MM.1S (cell line): ENCODE measurements around the gene CACNA1C.

Experiments used
- DNase-seq: peaks from one replicate; pipeline ENCODE4 v3.0.0-alpha.2; 2015
- H2AFZ ChIP-seq: fragments of 300-600 bp; sonication (generic); 2 replicates; pipeline ENCODE4 v1.6.0; 2016; ENCODE audit warnings: antibody characterized with exemption, low read length
- H3F3A ChIP-seq: fragments of 300-600 bp; sonication (generic); 2 replicates; pipeline ENCODE4 v1.6.1; 2016; ENCODE audit warnings: mild to moderate bottlenecking, antibody characterized with exemption, low read length, moderate library complexity, mixed read lengths; ENCODE audit not compliant: insufficient read depth
- H3K27ac ChIP-seq: fragments of 300-600 bp; sonication (generic); 2 replicates; pipeline ENCODE4 v1.5.1; 2016; ENCODE audit warnings: mild to moderate bottlenecking, low read length
- H3K27me3 ChIP-seq: fragments of 300-600 bp; sonication (generic); replicated peaks from 2 replicates; pipeline ENCODE4 v1.6.0; 2016; ENCODE audit warnings: low read length; ENCODE audit not compliant: insufficient read depth
- H3K36me3 ChIP-seq: fragments of 300-600 bp; sonication (generic); replicated peaks from 2 replicates; pipeline ENCODE4 v1.6.1; 2016; ENCODE audit warnings: mild to moderate bottlenecking, low read length, mixed read lengths; ENCODE audit not compliant: insufficient read depth
- H3K4me1 ChIP-seq: fragments of 300-600 bp; sonication (generic); 2 replicates; pipeline ENCODE4 v1.6.1; 2016; ENCODE audit warnings: low read length, mixed read lengths
- H3K4me2 ChIP-seq: fragments of 300-600 bp; sonication (generic); 2 replicates; pipeline ENCODE4 v1.6.0; 2016; ENCODE audit warnings: low read depth, low read length
- H3K4me3 ChIP-seq: fragments of 300-600 bp; sonication (generic); 2 replicates; pipeline ENCODE4 v1.5.1; 2016; ENCODE audit warnings: low read length, mixed read lengths
- H3K79me2 ChIP-seq: fragments of 300-600 bp; sonication (generic); 2 replicates; pipeline ENCODE4 v1.6.1; 2016; ENCODE audit warnings: mixed run types, low read length, mixed read lengths
- H3K9ac ChIP-seq: fragments of 300-600 bp; sonication (generic); 2 replicates; pipeline ENCODE4 v1.6.1; 2016; ENCODE audit warnings: low read length, mixed read lengths
- H3K9me2 ChIP-seq: fragments of 300-600 bp; sonication (generic); replicated peaks from 2 replicates; pipeline ENCODE4 v1.6.1; 2016; ENCODE audit warnings: mild to moderate bottlenecking, low read length, mixed read lengths; ENCODE audit not compliant: insufficient read depth
- H3K9me3 ChIP-seq: fragments of 300-600 bp; sonication (generic); replicated peaks from 2 replicates; pipeline ENCODE4 v1.6.1; 2016; ENCODE audit warnings: mild to moderate bottlenecking, low read length, mixed read lengths; ENCODE audit not compliant: insufficient read depth
- H4K20me1 ChIP-seq: fragments of 300-600 bp; sonication (generic); 2 replicates; pipeline ENCODE4 v1.6.1; 2016; ENCODE audit warnings: mild to moderate bottlenecking, low read length, moderate library complexity, mixed read lengths; ENCODE audit not compliant: insufficient read depth
- EZH2 ChIP-seq: fragments of 300-600 bp; sonication (generic); optimal IDR thresholded peaks from 2 replicates; pipeline ENCODE3; 2017; ENCODE audit warnings: low read depth, mild to moderate bottlenecking, antibody characterized with exemption, low read length, mixed read lengths
- EZH2phosphoT487 ChIP-seq: fragments of 300-600 bp; sonication (generic); IDR thresholded peaks from 2 replicates; pipeline ENCODE4 v1.6.1; 2018; ENCODE audit warnings: antibody characterized with exemption, low read length
- TF ChIP-seq, protein P1 (sequence below): fragments of 300-600 bp; sonication (generic); IDR thresholded peaks from 2 replicates; pipeline ENCODE4 v1.5.1; 2016; ENCODE audit warnings: antibody characterized with exemption, low read length, mixed read lengths

The CACNA1C gene

DNA sequence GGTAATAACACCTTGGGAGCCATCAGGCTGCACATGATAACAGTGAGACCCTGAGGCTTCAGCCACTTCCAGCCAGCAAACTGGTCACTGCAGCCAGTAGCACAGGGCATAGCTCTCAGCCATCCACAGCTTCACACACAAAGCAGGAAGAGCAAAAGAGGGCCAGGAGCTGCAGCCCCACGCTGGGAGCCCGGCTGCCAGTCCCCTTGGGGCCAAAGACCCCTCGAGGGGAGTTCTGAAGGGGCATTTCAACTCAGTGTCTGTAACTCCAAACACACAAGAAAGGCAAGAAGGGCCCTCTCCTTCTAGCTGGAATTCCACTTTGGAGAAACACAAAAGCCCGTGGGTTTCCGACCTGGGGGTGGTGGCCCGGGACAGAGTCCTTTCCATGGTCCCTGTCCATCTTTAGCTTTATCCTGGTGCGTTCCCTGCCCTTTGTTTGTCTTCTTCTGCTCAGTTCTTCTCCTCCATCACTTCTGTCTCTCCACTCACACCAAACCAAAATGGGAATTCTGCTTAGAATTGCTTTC, 590.2 kb downstream of the CACNA1C start:
- peaks cover 20% of the 10 kb centered on the region for H3K27me3 ChIP-seq
- H3K4me2 ChIP-seq: no peak overlapping the region
- no peaks in the 10 kb centered on the region for H3K9me3 ChIP-seq
- DNase-seq: no peak
- no peaks in the 10 kb centered on the region for H3K36me3 ChIP-seq
- H3K9me2 ChIP-seq: no peaks in the 10 kb centered on the region
- H3K9ac ChIP-seq: no peak overlapping the region
- H2AFZ ChIP-seq: no peak overlapping the region
- H3K27ac ChIP-seq: no peak overlapping the region
- H3F3A ChIP-seq: no peaks in the 10 kb centered on the region
- no peaks in the 10 kb centered on the region for H3K79me2 ChIP-seq
- no peaks in the 10 kb centered on the region for H4K20me1 ChIP-seq
- no peak for TF ChIP-seq EZH2
- TF ChIP-seq, protein P1, sequence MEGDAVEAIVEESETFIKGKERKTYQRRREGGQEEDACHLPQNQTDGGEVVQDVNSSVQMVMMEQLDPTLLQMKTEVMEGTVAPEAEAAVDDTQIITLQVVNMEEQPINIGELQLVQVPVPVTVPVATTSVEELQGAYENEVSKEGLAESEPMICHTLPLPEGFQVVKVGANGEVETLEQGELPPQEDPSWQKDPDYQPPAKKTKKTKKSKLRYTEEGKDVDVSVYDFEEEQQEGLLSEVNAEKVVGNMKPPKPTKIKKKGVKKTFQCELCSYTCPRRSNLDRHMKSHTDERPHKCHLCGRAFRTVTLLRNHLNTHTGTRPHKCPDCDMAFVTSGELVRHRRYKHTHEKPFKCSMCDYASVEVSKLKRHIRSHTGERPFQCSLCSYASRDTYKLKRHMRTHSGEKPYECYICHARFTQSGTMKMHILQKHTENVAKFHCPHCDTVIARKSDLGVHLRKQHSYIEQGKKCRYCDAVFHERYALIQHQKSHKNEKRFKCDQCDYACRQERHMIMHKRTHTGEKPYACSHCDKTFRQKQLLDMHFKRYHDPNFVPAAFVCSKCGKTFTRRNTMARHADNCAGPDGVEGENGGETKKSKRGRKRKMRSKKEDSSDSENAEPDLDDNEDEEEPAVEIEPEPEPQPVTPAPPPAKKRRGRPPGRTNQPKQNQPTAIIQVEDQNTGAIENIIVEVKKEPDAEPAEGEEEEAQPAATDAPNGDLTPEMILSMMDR: no peak
- TF ChIP-seq EZH2phosphoT487: no peak
- peaks cover 8% of the 10 kb centered on the region; the same call in 1 of the 2 replicates for H3K4me1 ChIP-seq
- no peak overlapping the region for H3K4me3 ChIP-seq

DNA sequence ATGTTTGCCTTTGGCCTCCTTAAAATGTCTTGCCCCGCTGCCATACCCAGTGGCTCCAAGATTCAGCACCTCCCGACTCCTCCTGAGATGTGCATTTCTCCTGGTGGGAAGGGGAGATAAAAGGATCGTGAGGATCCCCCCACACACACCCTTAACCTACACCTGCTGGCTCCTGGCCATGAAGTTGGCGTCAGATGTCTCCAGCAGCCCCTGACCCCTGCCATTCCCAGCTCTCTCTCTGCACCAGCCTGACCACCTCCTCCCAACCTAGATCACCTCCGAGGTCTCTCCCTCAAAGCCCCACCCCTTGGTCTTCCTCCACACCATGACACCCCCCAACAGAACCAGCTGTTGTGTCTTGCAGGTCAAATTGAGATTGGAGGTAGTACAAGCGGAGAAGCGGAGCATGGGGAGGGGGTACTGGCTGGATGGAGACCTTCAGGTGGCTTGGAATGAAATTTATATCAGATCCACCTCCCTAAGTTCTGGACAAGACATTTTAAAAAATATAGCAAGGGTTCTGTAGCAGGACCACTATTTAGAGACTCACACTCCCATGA, 590.9 kb downstream of the CACNA1C start:
- Histone ChIP-seq H3F3A (no peaks in the 10 kb centered on the region), H3K4me1 (peaks cover 8% of the 10 kb centered on the region; the same call in 1 of the 2 replicates), H3K4me3 (no peak overlapping the region)

DNA sequence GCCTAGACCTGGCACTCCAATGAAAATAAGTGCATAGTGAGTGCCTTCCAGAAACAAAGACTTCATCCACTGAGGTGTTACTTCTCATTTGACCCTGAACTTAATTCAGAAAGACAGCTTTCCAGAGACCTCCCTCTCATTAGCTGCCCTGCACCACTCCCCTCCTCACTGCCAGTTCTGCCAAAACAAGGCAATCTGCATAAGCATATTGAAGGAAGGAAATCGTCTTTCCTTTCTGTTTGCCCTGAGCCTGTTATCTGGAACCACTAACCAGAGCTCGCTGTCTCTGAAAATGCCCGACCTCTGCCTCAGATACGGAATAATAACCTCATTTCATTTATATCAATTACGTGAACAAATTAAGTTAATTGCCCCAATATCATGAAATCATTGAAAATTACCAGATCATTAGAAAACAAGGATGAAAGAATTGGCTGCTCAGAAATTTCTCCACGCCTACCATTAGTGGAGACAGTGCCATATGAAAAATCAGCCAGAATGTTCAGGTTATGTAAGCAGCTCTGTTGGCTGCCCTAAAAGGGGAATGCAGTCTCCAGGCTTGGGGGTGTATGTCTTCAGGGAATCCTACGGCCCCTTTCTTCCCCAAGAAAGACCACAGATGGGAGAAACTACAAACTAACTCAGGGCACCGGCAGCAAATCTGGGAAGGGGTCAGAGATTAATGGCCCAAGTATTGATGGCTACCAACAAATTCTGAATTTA, 592.1 kb downstream of the CACNA1C start:
- Histone ChIP-seq H3K9me3 (no peaks in the 10 kb centered on the region), H3K27ac (no peak overlapping the region), H3K4me1 (peaks cover 8% of the 10 kb centered on the region; the same call in 1 of the 2 replicates), H3K36me3 (no peaks in the 10 kb centered on the region), H4K20me1 (no peaks in the 10 kb centered on the region), H3F3A (no peaks in the 10 kb centered on the region), H3K9me2 (no peaks in the 10 kb centered on the region), H3K4me2 (peak overlapping the region; percentile 13; the same call in 1 of the 2 replicates), H3K79me2 (no peaks in the 10 kb centered on the region), H3K27me3 (peaks cover 21% of the 10 kb centered on the region), H3K4me3 (no peak overlapping the region), H3K9ac (no peak overlapping the region), H2AFZ (no peak overlapping the region)
- TF ChIP-seq EZH2 (no peak), EZH2phosphoT487 (no peak)
- TF ChIP-seq, protein P1: no peak
- no peak for DNase-seq

More for the DNA sequence above, 590.9 kb downstream of the CACNA1C start:
- no peak overlapping the region for H3K27ac ChIP-seq
- no peaks in the 10 kb centered on the region for H3K9me2 ChIP-seq
- H3K79me2 ChIP-seq: no peaks in the 10 kb centered on the region
- no peak overlapping the region for H3K4me2 ChIP-seq
- H3K9ac ChIP-seq: no peak overlapping the region
- no peaks in the 10 kb centered on the region for H3K9me3 ChIP-seq
- H3K27me3 ChIP-seq: peaks cover 20% of the 10 kb centered on the region
- H3K36me3 ChIP-seq: no peaks in the 10 kb centered on the region
- no peak overlapping the region for H2AFZ ChIP-seq
- H4K20me1 ChIP-seq: no peaks in the 10 kb centered on the region
- TF ChIP-seq, protein P1: no peak
- TF ChIP-seq EZH2phosphoT487 (no peak), EZH2 (no peak)
- DNase-seq: no peak
